ENCODE data around the gene PTPRG.

DNA sequence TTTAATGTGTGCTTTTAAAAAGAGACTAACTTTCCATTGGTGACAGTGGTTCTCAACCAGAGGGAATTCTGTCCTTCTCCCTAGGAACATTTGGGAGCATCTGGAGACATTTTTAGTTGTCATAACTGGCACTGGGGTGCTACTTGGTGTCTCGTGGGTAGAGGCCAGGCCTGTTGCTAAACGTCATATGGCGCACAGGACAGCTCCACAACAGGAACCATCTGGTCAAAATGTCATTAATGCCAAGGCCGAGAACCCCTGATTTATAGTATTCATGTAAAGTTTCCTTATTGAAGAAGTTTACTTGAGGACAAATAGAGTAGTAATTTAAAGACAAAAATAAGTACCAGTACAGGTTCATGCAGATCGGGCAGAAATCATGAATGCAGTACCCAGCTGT lies 647.7 kb downstream of the PTPRG start:
- TF ChIP-seq EP300 (IDR thresholded peaks at IDR 0.05; ENCODE audit: low read depth in 2 of 2, low read length in 2 of 2) (no peak), EP300 (CRISPR knock-in tag; IDR thresholded peaks at IDR 0.05; ENCODE audit: borderline replicate concordance) (no peak), BCL6 (CRISPR knock-in tag; IDR thresholded peaks at IDR 0.05) (no peak), PCBP2 (optimal IDR thresholded peaks at IDR 0.05; ENCODE audit: low read depth, low read length, poor library complexity, severe bottlenecking) (no peak), PHF20 (CRISPR knock-in tag; IDR thresholded peaks at IDR 0.05) (no peak), ZNF672 (CRISPR knock-in tag; IDR thresholded peaks at IDR 0.05) (no peak)
- TF ChIP-seq, protein P1, sequence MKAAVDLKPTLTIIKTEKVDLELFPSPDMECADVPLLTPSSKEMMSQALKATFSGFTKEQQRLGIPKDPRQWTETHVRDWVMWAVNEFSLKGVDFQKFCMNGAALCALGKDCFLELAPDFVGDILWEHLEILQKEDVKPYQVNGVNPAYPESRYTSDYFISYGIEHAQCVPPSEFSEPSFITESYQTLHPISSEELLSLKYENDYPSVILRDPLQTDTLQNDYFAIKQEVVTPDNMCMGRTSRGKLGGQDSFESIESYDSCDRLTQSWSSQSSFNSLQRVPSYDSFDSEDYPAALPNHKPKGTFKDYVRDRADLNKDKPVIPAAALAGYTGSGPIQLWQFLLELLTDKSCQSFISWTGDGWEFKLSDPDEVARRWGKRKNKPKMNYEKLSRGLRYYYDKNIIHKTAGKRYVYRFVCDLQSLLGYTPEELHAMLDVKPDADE (CRISPR knock-in tag; IDR thresholded peaks at IDR 0.05) = no peak
- TF ChIP-seq, protein P2, sequence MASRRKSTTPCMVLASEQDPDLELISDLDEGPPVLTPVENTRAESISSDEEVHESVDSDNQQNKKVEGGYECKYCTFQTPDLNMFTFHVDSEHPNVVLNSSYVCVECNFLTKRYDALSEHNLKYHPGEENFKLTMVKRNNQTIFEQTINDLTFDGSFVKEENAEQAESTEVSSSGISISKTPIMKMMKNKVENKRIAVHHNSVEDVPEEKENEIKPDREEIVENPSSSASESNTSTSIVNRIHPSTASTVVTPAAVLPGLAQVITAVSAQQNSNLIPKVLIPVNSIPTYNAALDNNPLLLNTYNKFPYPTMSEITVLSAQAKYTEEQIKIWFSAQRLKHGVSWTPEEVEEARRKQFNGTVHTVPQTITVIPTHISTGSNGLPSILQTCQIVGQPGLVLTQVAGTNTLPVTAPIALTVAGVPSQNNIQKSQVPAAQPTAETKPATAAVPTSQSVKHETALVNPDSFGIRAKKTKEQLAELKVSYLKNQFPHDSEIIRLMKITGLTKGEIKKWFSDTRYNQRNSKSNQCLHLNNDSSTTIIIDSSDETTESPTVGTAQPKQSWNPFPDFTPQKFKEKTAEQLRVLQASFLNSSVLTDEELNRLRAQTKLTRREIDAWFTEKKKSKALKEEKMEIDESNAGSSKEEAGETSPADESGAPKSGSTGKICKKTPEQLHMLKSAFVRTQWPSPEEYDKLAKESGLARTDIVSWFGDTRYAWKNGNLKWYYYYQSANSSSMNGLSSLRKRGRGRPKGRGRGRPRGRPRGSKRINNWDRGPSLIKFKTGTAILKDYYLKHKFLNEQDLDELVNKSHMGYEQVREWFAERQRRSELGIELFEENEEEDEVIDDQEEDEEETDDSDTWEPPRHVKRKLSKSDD (CRISPR knock-in tag; IDR thresholded peaks at IDR 0.05; ENCODE audit: low read depth) = no peak

Measured in HepG2 (cell line).